HG02981 (cell line): ENCODE results near the gene CYFIP2.

Experiments used
- ATAC-seq: cut with Tn5 transposase; IDR thresholded peaks from one replicate; pipeline ENCODE4 v1.9.1; 2021; ENCODE audit warnings: mild to moderate bottlenecking, moderate library complexity; ENCODE audit not compliant: unreplicated experiment

CYFIP2 gene

DNA sequence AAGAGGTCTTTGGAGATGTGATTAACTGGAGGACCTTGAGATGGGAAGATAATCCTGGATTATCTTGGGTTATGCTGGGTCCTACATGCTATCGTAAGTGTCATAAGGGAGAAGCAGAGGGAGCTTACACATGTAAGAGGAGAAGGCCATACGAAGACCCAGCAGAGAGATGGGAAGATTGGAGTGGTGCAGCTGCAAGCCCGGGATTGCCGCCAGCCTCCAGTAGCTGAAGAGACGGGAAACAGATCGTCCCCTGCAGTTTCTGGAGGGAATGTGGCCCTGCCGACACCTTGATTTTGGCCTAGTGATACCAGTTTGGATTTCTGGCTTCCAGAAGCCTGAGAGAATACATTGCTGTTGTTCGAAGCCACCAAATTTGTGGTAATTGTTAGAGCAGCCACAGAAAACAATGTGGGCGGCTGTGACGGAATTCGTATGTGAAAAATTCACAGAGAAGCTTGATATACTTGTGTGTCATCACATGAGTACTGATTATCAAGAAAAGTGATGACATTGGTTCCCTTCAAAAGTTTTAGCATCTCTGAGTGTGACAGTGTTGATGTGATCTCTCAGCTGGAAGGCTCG lies 86.9 kb downstream of the CYFIP2 start:
- no peak for ATAC-seq

DNA sequence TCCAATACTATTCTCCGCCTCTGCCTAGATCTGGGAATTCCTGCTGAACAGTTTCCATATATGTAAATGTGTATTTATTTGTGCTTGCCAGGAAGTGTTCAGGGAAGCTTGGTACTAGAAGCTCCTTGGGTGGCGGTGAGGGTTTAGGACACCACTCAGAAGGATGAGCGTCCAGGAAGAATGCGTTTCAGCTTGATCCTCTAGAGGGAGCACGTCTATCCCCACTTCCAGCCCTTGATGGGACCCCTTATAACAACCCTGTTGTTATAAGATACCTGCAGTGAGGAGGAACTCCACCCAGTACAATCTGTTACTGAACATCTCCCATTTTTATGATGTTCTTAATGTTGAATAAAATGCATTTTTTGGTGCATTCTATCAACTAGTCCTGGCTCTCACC lies 88.9 kb downstream of the CYFIP2 start:
- no peak for ATAC-seq

DNA sequence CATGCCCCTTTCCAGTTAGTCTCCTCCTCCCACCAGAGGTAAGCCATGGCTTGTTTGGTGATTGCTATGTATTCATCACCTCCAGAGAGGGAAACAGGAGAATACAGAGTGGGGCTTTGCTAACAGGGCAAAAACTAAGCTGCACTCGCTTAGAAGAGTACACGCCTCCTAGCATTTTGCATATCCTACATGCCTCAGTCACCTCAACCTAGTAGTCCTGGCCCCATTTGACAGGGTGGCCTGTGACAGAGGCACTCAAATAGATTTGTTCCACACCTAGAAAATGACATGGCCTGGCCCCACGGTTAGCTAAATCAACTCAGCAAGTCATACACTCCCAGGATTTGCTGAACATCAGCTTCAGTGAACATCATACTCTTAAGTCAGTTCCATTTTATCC lies 90.7 kb downstream of the CYFIP2 start:
- no peak for ATAC-seq

DNA sequence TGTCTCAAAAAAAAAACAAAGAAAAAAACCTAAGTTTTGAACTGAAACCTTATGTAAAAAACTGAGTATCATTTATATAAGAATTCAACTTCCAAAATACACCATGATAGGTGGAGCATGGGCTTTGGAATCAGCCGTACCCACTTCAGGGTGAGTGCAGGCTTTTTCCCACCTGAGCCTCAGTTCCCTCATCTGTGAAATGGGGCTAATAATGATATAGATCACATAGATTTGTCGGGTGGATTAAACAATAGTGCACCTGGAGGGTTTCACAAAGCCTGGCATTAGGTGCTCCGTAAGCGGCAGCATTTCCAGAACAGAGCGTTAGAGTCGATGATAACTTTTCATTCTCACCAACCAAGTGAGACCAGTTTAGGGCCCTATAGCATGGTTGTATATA lies 91.9 kb downstream of the CYFIP2 start:
- no peak for ATAC-seq

DNA sequence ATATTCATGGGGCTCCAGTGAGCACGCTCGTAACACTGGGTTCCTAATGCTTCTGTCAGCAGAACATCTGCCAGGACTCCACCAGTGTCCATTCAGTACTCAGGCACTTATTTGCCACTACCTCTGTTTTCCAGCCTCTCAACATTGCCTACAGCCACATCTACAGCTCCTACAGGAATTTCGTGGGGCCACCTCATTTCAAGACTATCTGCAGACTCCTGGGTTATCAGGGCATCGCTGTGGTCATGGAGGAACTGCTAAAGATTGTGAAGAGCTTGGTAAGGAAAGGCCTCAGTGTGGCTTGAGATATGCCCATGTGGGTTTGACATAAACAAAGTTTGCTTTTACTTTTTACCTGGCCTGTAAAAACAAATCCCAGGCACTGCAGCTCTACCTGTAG lies 92.9 kb downstream of the CYFIP2 start:
- ATAC-seq = no peak

DNA sequence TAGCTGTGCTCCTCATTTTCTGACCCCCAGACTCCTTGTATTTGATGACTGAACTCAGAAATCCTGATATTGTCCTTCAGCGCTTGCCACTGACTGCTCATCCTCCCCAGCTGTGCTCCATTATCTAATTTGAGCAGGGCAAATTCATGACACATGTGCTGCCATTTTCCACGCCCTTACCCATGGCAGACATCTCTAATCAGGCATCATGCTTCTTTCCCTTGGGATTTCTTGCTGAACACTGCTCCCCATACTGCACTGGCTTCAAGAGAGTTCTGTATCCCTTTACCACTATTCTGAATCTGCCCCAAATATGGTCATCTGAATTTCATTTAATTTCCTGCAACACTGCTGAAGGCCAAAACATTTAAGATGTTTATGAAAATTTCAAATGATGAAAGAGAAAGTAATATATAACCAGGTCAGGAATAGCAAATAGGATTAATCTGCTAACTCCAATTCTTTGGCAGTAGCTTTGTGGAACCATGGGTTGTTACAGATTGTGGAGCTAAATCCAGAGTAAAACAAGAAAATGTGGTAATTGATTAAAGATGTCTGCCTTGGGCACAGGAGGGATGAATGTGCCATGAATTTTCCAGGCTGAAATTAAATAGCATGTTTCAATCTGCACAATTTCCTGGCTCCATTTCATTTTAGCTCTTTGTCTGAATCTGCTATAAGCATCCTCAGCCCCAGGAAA lies 93.6 kb downstream of the CYFIP2 start:
- ATAC-seq = no peak

DNA sequence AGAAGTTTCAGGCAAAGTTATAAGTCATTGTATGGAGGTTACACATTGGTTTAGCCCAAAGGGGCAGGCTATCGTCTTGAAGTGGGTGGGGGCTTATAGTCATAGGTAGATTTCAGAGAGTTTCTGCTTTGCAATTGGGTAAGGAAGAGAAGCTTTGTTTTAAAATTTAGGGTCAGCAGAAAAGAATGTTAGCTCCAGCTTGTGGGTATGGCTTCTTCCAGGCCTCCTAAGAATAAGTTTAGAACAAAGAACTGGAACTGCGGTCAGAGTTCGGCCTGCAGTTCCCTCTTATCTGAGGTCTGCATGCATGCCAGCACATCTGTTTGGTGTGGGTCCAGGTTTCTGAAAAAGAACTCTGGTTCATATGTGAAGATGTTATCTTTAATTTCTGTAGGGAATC lies 96.1 kb downstream of the CYFIP2 start:
- ATAC-seq = no peak

DNA sequence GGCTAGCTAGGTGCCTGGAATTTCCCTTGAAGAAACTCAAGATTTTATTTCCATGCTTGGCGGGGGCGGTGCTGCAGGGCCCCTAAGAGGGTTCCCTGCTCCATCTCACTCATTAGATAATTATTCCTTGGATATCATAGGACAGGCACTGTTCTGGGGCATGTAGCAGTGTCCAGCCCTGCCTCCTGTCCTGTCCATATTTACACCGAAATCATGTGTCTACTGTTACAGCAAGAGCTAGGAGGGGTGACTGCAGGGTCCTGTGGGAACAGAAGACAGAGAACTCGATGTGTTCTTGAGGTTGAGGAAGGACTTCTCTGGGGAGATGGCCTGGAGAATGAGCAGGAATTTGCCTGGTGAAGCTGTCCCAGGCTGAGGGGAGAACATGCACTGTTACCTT lies 96.6 kb downstream of the CYFIP2 start:
- no peak for ATAC-seq

DNA sequence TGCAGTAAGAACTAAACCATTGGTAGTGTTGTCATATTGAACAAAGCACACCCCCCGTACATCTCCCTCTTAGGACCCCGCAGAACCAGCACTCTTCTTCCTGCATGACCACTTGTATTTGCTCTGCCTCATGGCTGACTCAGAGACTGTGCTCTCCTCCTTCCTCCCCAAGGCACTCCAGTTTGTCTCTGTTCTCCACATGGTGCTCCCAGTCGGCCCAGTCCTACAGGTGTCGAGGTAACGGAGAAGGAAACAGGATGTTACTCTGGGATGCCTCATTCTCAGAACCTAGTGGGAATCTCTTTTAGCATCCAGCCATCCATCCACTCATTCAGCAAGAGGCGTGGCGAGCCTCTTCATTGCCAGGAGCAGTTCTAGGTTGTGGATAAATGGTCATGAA lies 97.1 kb downstream of the CYFIP2 start:
- ATAC-seq = no peak

DNA sequence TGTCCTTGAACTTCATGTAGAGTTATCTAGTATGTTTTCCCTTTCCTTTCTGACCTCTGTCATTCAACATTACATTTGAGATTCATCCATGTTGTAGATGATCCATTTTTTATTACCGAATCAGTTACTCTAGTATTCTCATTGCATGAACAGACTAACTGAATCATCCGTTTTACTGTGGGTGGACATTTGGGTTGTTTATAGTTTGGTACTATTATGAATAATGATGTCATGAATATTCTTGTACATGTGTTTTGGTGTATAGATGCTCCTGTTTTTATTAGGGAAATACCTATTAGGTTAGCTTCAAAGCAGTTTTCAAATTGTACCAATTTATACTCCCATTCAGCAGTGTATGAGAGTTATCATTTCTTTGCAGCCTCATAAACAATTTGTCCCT lies 99.8 kb downstream of the CYFIP2 start:
- no peak for ATAC-seq

DNA sequence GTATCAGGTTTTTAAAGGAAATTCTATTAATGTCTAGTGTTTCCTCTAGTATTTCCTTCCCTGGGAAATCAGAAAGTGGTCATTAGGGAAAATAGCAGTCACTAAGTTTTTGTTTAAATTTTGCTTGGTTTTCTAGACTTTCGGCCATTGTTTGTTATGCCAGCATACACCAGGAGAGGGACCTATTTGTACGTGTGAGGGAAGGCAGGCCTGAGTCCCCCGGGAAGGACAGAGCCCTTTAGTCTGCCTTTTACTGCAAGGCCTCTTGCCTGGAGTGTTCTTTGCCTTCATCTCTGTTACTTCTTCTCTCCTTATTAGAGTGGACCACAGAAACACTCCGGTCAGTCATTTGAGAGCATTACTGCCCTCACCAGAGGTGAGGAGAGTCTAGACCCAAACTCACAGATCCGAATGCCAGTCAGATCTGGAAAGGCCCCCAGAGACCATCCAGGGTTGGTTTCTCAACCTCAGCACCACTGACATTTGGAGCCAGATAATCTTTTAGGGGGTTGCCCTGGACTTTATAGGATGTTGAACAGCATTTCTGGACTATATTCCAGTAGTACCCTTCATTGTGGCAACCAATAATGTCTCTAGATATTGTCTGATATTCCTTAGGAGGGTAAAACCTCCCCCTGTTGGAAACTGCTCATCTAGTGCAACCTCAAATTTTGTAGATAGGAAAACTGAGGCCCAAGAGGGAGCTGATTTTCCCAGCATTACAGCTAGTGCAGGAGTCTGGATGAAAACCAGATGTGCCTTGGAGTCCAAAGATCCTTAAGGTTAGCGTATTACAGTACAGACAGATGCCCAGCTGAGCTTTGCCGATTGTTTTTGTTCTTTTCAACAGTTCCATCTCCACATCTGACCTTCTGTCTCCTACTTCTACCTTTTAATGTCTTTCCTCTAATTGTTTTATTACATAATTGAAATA lies 101.1 kb downstream of the CYFIP2 start:
- ATAC-seq = no peak

DNA sequence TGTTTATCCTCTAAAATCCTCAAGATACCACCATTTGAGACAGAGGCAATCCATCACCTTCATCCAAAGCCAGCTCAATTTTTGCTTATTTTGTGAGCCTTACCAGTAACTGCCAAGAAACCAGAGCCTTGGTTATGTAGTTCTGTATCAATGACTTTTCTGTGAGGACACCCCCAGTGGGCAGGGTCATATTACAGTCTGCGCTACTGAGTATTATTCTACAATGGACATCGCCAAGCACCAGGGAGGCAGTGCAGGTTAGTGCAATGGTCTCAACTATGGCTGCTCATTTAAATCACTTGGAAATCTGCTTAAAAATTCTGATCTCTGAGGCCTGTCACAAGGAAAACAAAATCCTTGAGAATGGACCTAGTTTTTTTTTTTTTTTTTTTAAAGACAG lies 103.6 kb downstream of the CYFIP2 start:
- ATAC-seq = no peak

DNA sequence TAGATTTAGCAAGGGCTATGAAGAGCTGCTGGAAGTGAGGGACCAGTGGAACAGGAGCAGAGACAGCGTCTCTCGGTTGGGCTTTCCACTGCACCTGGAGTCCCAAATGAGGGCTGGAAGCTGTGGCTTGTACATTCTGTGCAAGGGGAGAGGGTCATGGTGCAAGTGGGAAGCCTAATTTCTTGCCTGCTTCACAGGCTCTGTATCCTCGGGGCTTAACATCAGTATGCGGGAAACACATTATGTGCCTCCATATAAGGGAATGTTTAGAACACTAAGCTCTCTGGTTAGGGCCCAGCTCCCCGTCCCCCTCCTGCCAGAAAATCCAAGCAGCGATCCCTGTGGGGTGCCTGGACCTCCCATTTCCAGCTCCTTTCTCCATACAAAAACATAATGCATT lies 105.0 kb downstream of the CYFIP2 start:
- no peak for ATAC-seq

DNA sequence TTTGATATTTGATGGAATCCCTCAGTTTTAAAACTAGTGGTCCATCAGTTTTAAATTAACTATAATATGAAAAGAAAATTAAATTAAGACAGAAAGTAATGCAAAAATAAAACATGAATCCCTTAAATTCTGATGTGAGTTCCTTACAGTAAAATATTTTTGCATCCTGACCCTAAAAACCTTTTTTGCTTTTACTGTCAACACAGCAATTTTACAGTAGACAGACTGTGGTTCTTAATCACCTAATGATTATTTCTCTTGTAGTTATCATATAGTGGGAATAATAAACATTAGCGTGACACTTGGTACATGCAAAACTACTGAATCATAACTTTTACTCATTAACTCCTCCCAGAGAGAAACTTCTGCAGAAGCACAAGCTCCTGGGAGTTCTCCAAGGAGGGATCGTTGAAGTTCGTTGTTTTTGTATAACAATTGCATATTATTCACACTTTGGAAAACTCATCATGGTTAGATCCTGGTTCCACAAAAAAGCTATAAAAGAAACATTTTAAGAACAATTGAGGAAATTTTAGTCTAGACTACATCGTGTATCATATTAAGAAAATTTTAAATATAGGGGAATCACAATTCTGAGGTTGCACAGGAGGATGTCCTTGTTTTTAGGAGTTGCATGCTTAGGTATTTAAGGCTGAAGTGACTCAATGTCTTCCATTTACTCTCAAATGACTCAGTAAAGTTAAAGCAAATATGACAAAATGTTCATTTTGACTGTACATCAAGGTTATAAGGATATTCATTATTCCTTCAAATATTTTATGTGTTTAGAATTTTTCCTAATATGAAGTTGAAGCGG lies 105.9 kb downstream of the CYFIP2 start:
- ATAC-seq = no peak

DNA sequence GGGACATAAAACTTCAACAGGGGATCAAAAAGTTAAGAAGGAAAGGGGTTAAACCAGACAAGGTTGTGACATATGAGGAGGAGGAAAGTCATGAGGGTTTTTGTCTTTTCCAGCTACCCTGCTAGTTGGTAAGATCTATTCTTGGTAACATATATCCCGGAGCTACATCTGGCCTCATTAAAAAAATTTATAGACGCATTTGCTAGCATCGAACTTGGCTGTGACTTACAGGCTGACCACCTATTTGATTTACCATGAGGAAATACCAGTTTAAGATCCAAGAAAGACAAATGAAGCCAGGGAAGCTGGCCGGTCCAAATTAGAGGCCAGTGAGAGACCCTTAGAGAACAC lies 106.5 kb downstream of the CYFIP2 start:
- no peak for ATAC-seq

DNA sequence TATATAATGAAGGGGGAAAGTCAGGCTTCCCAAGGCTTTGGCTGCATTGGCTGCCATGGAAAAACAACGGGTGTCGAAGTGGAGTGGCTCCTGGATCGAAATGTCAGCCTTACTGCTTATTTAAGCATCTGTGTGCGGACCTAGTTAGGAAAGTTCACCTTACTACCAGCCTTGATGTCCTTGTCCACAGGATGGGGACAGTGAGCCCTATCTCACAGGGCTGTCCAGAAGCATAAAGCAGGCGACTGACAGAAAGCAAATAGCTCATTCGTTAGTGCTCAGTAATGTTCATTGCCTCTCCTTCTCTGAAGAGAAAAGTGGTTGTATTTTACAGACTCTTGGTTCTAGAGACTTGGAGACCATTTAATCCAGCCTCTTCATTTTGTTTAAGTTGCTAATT lies 112.6 kb downstream of the CYFIP2 start:
- ATAC-seq = no peak

DNA sequence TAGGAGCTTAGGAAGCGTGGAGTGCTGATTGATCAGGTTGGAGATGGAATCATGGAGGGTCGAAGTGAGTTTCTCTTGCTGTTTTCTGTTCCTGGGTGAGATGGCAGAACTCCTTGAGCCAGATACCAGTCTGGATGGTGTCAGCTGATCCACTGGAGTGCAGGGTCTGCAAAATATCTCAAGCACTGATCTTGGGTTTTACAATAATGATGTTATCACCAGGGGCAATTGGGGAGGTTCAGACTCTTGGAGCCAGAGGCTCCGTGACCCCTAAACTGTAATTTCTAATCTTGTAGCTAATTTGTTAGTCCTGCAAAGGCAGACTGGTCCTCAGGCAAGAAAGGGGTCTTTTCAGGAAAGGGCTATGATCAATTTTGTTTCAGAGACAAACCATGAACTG lies 114.1 kb downstream of the CYFIP2 start:
- ATAC-seq = no peak

DNA sequence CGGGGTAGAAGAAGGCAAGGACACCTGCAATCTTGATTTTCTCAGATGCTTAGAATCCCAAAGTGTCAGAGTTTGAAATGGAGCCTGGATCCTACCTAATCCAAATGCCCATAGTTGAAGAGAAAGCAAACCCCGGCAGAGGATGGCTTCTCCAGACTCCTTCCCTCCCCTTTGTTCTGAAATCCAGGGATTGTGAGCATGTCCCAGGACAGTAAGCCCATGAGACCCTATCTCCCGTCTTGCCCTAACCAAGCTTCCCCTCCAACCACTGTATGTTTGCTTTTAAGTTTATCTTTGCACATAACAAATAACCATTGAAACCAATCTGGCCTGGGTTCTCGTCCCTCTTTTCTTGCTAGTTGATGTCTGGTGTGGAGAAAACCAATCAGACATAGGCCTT lies 115.8 kb downstream of the CYFIP2 start:
- no peak for ATAC-seq

DNA sequence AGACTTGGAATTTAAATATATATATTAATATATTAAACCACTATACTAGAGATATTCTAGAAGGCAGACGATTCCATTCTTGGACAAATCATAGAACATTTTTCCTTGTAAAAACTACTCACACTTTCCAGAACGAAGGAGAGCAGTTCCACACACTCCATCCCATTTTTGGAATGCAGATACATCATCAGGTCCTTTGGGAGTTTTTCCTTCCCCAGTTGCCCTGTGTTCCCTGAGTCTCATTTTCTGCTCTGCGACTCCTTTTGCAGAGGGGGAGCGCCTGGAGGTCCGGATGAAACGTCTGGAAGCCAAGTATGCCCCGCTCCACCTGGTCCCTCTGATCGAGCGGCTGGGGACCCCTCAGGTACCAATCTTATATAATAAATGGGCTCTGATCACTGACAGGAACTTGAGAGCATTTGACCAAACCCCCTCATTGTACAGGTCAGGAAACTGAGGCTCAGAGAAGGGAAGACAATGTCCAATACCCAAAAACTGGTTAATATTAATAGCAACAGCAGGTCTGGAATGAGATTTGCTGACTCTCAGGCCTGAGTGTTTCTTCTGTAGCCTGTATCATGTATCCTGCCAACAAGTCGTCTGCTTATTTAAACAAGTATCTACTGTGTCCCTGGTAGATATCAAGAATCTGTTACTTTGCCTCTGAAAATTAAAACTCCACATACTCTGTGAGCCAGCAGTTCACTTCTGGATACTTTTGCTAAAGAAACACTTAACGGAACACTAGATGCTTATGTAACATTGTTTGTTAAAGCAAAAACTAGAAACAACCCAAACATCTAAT lies 117.3 kb downstream of the CYFIP2 start:
- no peak for ATAC-seq

DNA sequence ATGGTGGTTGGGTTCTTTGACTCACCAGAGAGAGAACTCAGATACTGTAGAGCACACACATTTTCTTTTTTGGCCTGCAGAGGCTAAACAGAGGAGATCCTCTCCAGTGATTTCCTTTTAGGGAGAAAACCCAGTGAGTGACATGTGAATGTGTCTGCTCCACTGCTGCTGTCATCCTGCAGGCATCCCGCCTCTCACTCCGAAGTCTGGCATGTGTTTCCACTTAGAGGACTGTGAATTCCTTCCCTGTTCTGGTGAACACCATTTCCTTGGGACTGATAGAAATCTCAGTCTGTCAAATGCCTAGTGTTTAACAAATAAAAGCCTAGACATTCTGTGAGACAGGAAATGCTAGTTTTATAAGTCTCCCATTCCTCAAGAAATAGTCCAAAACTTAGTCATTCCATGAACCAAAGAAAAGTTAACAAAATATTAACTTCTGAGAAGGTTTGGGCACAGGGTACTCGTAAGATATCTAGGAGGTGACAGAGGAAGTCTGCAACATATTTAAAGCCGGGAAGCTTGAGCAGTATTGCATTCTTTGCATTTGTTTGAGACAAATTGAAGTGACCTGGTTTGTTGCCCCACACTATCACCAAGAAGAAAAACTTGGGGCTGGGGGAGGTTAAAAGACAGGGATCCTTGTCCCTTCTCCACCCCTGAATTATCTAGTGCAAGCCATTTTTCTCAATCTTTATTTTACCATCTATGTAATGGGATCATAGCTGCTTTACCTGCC lies 119.2 kb downstream of the CYFIP2 start:
- no peak for ATAC-seq
